Naive thymus-derived CD4-positive, alpha-beta T cell (primary cell): ENCODE measurements around the gene LINGO4. TPM values are rescaled to one million over a fixed set of nuclear protein-coding genes. Genes with fewer than 3 reads are reported as not detected.
"Not testable (repeated sequence)": the region's sequence is repeated elsewhere in the genome, so short reads cannot be mapped to it uniquely, and the experiment has no call there.

Experiments
- ATAC-seq: fragments of 150-1000 bp; cut with Tn5 transposase; 2 replicates; pipeline ENCODE4 v1.10.0; 2021; ENCODE audit warnings: mild to moderate bottlenecking, moderate library complexity
- CTCF ChIA-PET: fragments of 350-600 bp; sonication (Branson Sonifier 250); formaldehyde crosslinking; loops from one replicate; lab custom pipeline; 2021; ENCODE audit warnings: antibody characterized with exemption; lab: Charles Lee
- POLR2A ChIA-PET: fragments of 350-600 bp; sonication (Branson Sonifier 250); formaldehyde crosslinking; loops from one replicate; lab custom pipeline; 2021; ENCODE audit warnings: antibody characterized with exemption, inconsistent platforms; lab: Charles Lee
- DNase-seq, 9 donors: peaks; one replicate each; pipeline versions ENCODE4 v3.0.0 to v3.0.0-alpha.2; 2020 to 2022; ENCODE audit warnings: mixed read lengths in 1 of 9
- H3K27ac ChIP-seq: one replicate; pipeline ENCODE4 v1.7.0; 2013; ENCODE audit warnings: mild to moderate bottlenecking, low read depth, low read length, moderate library complexity
- H3K27me3 ChIP-seq, 2 donors: one replicate each; pipeline ENCODE4 v1.7.0; 2013; ENCODE audit warnings: low read length in 2 of 2, mild to moderate bottlenecking in 2 of 2, moderate library complexity in 2 of 2; ENCODE audit not compliant: control insufficient read depth in 2 of 2, insufficient read depth in 2 of 2
- H3K36me3 ChIP-seq, 3 experiments: 1 replicate in 2 of 3; 2 replicates in 1 of 3; pipeline ENCODE4 v1.7.0; 2013; ENCODE audit warnings: low read length in 3 of 3, mild to moderate bottlenecking in 3 of 3, moderate library complexity in 1 of 3; ENCODE audit not compliant: insufficient read depth in 3 of 3, control insufficient read depth in 2 of 3
- H3K4me1 ChIP-seq, 2 donors: one replicate each; pipeline ENCODE4 v1.7.0; 2013; ENCODE audit warnings: low read length in 2 of 2, mild to moderate bottlenecking in 2 of 2, moderate library complexity in 1 of 2; ENCODE audit not compliant: control insufficient read depth in 2 of 2, insufficient read depth in 2 of 2
- H3K4me3 ChIP-seq: 2 replicates; pipeline ENCODE4 v1.7.0; 2013; ENCODE audit warnings: mild to moderate bottlenecking, low read length
- H3K9me3 ChIP-seq, 3 experiments: 1 replicate in 2 of 3; 2 replicates in 1 of 3; pipeline ENCODE4 v1.7.0; 2013; ENCODE audit warnings: low read length in 3 of 3; ENCODE audit not compliant: control insufficient read depth in 2 of 3
- H3K27ac Mint-ChIP-seq, 9 donors: one replicate each; pipeline ENCODE4 v1.8.0; 2020 to 2022; ENCODE audit warnings: mixed read lengths in 9 of 9, mild to moderate bottlenecking in 8 of 9, moderate library complexity in 5 of 9, inconsistent platforms in 2 of 9
- H3K27me3 Mint-ChIP-seq, 5 donors: one replicate each; pipeline ENCODE4 v1.8.0; 2021 to 2022; ENCODE audit warnings: mixed read lengths in 5 of 5, mild to moderate bottlenecking in 1 of 5
- H3K36me3 Mint-ChIP-seq, 5 donors: one replicate each; pipeline ENCODE4 v1.8.0; 2020 to 2022; ENCODE audit warnings: mixed read lengths in 5 of 5, mild to moderate bottlenecking in 3 of 5, inconsistent platforms in 1 of 5
- H3K4me1 Mint-ChIP-seq, 7 donors: one replicate each; pipeline ENCODE4 v1.8.0; 2020 to 2022; ENCODE audit warnings: mixed read lengths in 7 of 7, mild to moderate bottlenecking in 3 of 7, inconsistent platforms in 1 of 7
- H3K4me3 Mint-ChIP-seq, 10 donors: one replicate each; pipeline ENCODE4 v1.8.0; 2020 to 2022; ENCODE audit warnings: mild to moderate bottlenecking in 10 of 10, mixed read lengths in 10 of 10, moderate library complexity in 6 of 10, inconsistent platforms in 2 of 10
- H3K9me3 Mint-ChIP-seq, 11 donors: one replicate each; pipeline ENCODE4 v1.8.0; 2020 to 2022; ENCODE audit warnings: mixed read lengths in 11 of 11, mild to moderate bottlenecking in 4 of 11, inconsistent platforms in 1 of 11, moderate library complexity in 1 of 11
- intact Hi-C, 2 donors: fragments of 100-400 bp; cut with micrococcal nuclease; formaldehyde crosslinking; loops; one replicate each; pipeline ENCODE4 v1.15.1; 2023
- polyA plus RNA-seq, 2 donors: library from polyadenylated mRNA; unstranded; fragments of 300-500 nt; fragmentation: Illumina TruSeq; gene quantifications; one replicate each; pipeline ENCODE4 v1.2.3, GENCODE V29; 2021
- total RNA-seq, 6 experiments: library from RNA in 5 of 6; stranded (reverse) in 5 of 6; gene quantifications; 1 replicate in 5 of 6; 2 replicates in 1 of 6; pipeline ENCODE4 v1.2.3 and lab custom pipeline; 2021 to 2026

The LINGO4 gene
- total and polyA plus RNA-seq, 7 experiments from 2014 or later: 0.07 to 0.24 TPM; not detected in 5

DNA sequence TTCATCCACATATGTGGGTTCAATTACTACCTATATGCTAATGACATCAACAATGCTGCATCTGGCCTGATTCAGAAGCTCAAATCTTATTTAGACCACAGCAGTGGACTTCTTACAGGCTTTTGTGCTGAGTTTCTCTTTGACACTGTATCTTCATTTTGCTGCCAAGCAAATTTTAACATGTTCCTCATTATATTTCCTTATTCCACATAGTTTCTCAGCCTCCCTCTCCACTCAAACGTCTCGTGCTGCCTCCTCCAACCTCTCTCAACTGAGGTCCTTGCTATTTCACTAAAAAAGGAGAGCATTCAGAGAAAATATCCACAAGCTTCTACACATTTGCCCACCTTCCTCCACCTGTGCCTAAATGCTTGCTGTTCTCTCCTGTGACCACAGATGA is 21.4 kb downstream of the LINGO4 start:
- Mint-ChIP-seq H3K4me3 (no peak overlapping the region), H3K9me3 (no peaks in the 10 kb centered on the region), H3K27me3 (no peaks in the 10 kb centered on the region), H3K36me3 (peaks cover 5 to 19% (median 15%) of the 10 kb centered on the region in 5 donors), H3K27ac (no peak overlapping the region), H3K4me1 (peaks cover 0 to 6% (median 2%) of the 10 kb centered on the region in 7 donors)
- Histone ChIP-seq H3K36me3 (peaks cover 0 to 32% (median 5%) of the 10 kb centered on the region in 3 experiments), H3K27ac (no peak overlapping the region), H3K27me3 (no peaks in the 10 kb centered on the region), H3K9me3 (no peaks in the 10 kb centered on the region), H3K4me3 (no peak overlapping the region), H3K4me1 (no peaks in the 10 kb centered on the region)
- DNase-seq: no peak
- POLR2A ChIA-PET: no interaction called here
- intact Hi-C loops: no loop called here
- CTCF ChIA-PET: no interaction called here
- no peak for ATAC-seq

DNA sequence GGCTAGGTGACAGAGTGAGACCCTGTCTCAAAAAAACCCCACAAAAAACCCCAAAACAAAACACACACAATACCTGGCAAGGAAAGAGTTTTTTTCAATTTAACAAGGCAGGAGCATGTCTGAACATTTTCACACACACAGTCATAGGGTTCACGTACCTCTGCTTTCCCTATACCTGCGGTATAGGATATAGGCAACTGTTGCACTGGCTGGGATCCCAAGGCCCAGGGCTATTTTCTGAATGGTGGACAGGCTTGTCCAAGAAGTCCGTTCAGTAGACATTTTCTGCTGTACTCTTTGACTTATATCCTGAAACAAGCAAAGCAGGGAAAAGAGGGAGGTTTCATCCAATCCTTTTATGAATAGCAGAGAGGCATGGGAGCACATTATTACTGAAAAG is 22.5 kb downstream of the LINGO4 start:
- Histone ChIP-seq H3K36me3 (peaks cover 0 to 42% (median 5%) of the 10 kb centered on the region in 3 experiments), H3K27ac (no peak overlapping the region), H3K4me1 (no peaks in the 10 kb centered on the region), H3K4me3 (no peak overlapping the region), H3K27me3 (no peaks in the 10 kb centered on the region), H3K9me3 (no peaks in the 10 kb centered on the region)
- ChIA-PET CTCF (no interaction called here), POLR2A (no interaction called here)
- peaks cover 0 to under 1% (median 0%) of the 10 kb centered on the region in 7 donors for H3K4me1 Mint-ChIP-seq
- H3K27ac Mint-ChIP-seq: no peak overlapping the region
- H3K4me3 Mint-ChIP-seq: no peak overlapping the region
- H3K27me3 Mint-ChIP-seq: no peaks in the 10 kb centered on the region
- DNase-seq (no peak), ATAC-seq (no peak)
- intact Hi-C loops: no loop called here
- peaks cover 6 to 27% (median 15%) of the 10 kb centered on the region in 5 donors for H3K36me3 Mint-ChIP-seq
- H3K9me3 Mint-ChIP-seq: no peaks in the 10 kb centered on the region

DNA sequence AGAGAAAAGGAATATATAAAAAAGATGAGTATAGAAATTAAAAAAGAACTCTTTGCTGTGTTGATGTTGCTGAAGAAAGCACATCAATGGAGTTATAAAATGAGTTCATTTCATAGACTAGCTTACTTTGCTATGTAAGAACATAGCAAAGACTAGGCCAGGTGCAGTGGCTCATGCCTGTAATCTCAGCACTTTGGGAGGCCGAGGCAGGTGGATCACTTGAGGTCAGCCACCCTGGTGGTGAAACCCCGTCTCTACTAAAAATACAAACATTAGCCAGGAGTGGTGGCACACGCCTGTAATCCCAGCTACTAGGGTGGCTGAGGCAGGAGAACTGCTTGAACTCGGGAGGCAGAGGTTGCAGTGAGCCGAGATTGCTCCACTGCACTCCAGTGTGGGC is 23.2 kb downstream of the LINGO4 start:
- ATAC-seq, H3K27ac Mint-ChIP-seq, intact Hi-C loops, H3K4me1 ChIP-seq, H3K4me3 Mint-ChIP-seq, H3K27ac ChIP-seq, H3K27me3 Mint-ChIP-seq, H3K27me3 ChIP-seq, POLR2A ChIA-PET, DNase-seq, H3K9me3 Mint-ChIP-seq, H3K9me3 ChIP-seq, H3K4me1 Mint-ChIP-seq, H3K4me3 ChIP-seq: not testable (repeated sequence)
- H3K36me3 Mint-ChIP-seq: peaks cover 6 to 27% (median 15%) of the 10 kb centered on the region in 5 donors
- CTCF ChIA-PET: interaction anchor here (0.6 kb wide), 1 partner anchor 173 kb away, joined by 3 read pairs; no protein-coding TSS in a partner anchor
- H3K36me3 ChIP-seq: peaks cover 0 to 42% (median 5%) of the 10 kb centered on the region in 3 experiments

DNA sequence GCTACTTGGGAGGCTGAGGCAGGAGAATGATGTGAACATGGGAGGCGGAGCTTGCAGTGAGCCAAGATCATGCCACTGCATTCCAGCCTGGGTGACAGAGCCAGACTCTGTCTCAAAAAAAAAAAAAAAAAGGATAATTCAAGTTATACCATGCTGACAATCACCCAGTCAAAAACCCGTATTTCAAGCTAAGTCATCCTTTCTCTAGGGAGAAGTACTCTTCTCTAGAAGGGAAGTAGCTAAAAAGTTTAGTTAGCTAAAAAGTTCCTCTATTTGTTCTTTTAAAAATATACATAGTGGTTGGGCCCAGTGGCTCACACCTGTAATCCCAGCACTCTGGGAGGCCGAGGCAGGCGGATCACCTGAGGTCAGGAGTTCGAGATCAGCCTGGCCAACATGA is 24.5 kb downstream of the LINGO4 start:
- H3K27ac ChIP-seq, ATAC-seq, H3K4me3 ChIP-seq, DNase-seq, H3K9me3 Mint-ChIP-seq, H3K27me3 ChIP-seq, POLR2A ChIA-PET, H3K27ac Mint-ChIP-seq, H3K4me1 Mint-ChIP-seq, H3K4me1 ChIP-seq, H3K27me3 Mint-ChIP-seq, H3K9me3 ChIP-seq, CTCF ChIA-PET, intact Hi-C loops, H3K4me3 Mint-ChIP-seq: not testable (repeated sequence)
- peaks cover 6 to 36% (median 15%) of the 10 kb centered on the region in 5 donors for H3K36me3 Mint-ChIP-seq
- peaks cover 0 to 51% (median 5%) of the 10 kb centered on the region in 3 experiments for H3K36me3 ChIP-seq

DNA sequence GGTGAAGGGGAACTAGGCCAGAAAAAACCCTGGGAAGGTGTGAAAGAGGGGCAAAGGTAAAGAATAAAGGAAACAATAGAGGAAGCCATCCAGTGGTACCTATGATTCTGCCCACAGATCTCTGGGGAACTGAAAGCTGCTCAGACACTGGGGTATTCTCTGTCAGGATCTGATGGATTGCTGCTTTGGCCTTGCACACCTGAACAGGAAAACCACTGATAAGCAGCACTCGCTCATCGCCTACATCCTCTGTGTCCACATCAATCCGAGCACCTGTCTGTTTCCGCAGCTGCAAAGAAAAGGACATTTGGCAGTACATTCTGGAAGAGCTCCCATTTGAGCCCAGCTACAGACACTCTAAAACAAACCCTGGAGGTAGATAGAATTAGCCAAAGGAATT is 25.4 kb downstream of the LINGO4 start:
- Histone ChIP-seq H3K4me3 (no peak overlapping the region), H3K27me3 (no peaks in the 10 kb centered on the region), H3K9me3 (no peaks in the 10 kb centered on the region), H3K4me1 (no peaks in the 10 kb centered on the region), H3K36me3 (peaks cover 0 to 60% (median 5%) of the 10 kb centered on the region in 3 experiments), H3K27ac (no peak overlapping the region)
- peaks cover 10 to 44% (median 15%) of the 10 kb centered on the region in 5 donors for H3K36me3 Mint-ChIP-seq
- H3K9me3 Mint-ChIP-seq: no peaks in the 10 kb centered on the region
- ChIA-PET POLR2A (interaction anchor here (0.9 kb wide), 1 partner anchor 10 kb away, joined by 3 read pairs; the partner anchor contains the start of gene TDRKH), CTCF (no interaction called here)
- H3K27me3 Mint-ChIP-seq: no peaks in the 10 kb centered on the region
- intact Hi-C loops: no loop called here
- no peak overlapping the region for H3K4me3 Mint-ChIP-seq
- DNase-seq: no peak
- H3K4me1 Mint-ChIP-seq: no peaks in the 10 kb centered on the region
- no peak for ATAC-seq
- no peak overlapping the region for H3K27ac Mint-ChIP-seq

DNA sequence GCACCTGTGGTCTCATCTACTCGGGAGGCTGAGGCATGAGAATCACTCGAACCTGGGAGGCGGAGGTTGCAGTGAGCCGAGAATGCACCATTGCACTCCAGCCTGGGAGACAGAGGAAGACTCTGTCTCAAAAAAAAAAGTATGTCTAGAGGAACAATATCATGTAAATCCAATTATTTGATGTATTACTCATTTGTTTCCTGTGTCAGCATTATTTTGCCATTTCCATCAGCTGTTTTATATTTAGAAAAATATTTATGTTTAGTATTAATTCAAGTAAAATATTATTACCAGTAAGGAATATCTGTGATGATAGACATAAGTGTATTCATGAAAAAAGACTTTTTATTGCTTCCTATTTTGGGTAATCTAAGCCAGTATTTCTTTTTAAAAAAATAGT is 27.9 kb downstream of the LINGO4 start:
- no peak overlapping the region for H3K4me3 Mint-ChIP-seq
- H3K4me1 Mint-ChIP-seq: no peaks in the 10 kb centered on the region
- ChIA-PET CTCF (no interaction called here), POLR2A (no interaction called here)
- DNase-seq (no peak), ATAC-seq (no peak)
- Histone ChIP-seq H3K27ac (no peak overlapping the region), H3K4me3 (no peak overlapping the region), H3K9me3 (no peaks in the 10 kb centered on the region), H3K36me3 (peaks cover 0 to 70% (median 5%) of the 10 kb centered on the region in 3 experiments), H3K4me1 (no peaks in the 10 kb centered on the region), H3K27me3 (no peaks in the 10 kb centered on the region)
- intact Hi-C loops: no loop called here
- H3K9me3 Mint-ChIP-seq: no peaks in the 10 kb centered on the region
- no peaks in the 10 kb centered on the region for H3K27me3 Mint-ChIP-seq
- H3K36me3 Mint-ChIP-seq: peaks cover 10 to 60% (median 15%) of the 10 kb centered on the region in 5 donors
- H3K27ac Mint-ChIP-seq: no peak overlapping the region

DNA sequence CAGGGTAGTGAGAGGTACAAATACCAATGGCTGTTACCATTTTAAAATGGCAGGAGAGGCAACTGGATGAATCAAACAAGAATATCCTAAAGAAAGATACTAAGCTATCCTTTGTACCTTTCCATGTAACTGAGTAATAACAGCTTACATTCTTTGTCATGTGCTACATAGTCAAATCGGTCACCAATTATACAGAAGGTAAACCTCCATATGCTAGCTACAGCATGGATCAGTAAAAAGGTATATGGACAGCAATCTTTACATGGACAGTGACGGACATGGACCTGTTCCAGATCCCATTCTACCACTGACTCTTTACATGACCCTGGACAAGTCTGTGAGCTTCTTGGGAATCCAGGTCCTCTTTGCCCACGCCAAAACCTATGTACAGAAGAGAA is 28.6 kb downstream of the LINGO4 start:
- no peak for ATAC-seq
- Histone ChIP-seq H3K9me3 (no peaks in the 10 kb centered on the region), H3K4me1 (no peaks in the 10 kb centered on the region), H3K27ac (no peak overlapping the region), H3K4me3 (no peak overlapping the region), H3K36me3 (peaks cover 0 to 64% (median 5%) of the 10 kb centered on the region in 3 experiments), H3K27me3 (no peaks in the 10 kb centered on the region)
- POLR2A ChIA-PET: no interaction called here
- no peaks in the 10 kb centered on the region for H3K4me1 Mint-ChIP-seq
- no peak overlapping the region for H3K4me3 Mint-ChIP-seq
- intact Hi-C loops: no loop called here
- H3K9me3 Mint-ChIP-seq: no peaks in the 10 kb centered on the region
- CTCF ChIA-PET: no interaction called here
- H3K27ac Mint-ChIP-seq: no peak overlapping the region
- H3K36me3 Mint-ChIP-seq: peaks cover 10 to 60% (median 15%) of the 10 kb centered on the region in 5 donors
- DNase-seq: no peak
- no peaks in the 10 kb centered on the region for H3K27me3 Mint-ChIP-seq
